Measurements from ENCODE around the gene ESPNL.
A peak's percentile ranks its signal among the peaks of the same experiment; 100 is the strongest.

ESPNL gene

DNA sequence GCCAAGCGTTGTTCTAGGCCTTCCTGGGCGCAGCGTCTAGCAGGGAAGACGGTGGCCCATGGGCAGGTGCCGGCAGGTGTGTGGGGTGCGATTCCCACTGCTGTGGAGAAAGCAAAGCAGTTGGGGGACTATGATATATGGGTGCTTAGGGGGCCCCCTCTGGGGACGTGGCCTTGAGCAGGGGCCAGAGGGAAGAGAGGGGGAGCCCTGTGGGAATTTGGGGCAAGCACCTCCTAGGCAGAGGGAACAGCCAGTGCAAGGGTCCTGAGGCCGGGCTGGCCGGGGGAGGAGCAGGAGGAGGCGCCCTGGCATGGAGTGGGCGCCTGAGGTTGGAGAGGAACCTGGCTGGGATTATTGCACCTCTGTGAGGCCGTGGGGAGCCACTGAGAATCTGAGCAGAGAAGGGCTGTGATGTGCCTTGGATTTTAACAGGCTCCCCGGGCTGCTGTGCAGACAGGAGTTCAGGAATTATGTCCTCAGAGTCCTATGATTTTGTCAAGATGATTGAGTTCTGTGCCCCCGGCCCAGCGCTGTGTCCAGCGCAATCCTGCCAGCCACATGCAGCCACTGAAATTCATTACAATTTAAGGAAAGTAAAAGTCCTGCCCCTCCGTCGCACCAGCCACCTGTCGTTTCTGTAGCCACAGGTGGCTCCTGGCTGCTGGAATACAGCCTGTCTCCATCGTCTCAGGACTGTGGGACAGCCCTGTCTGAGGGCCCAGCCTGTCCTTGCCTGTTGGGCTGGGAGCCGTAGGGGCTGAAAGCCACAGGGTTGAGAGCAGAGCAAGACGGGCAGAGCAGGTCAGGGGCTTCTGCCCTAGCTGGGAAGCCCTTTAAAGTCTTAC, 29.2 kb downstream of the ESPNL start:
- no peak for DNase-seq

DNA sequence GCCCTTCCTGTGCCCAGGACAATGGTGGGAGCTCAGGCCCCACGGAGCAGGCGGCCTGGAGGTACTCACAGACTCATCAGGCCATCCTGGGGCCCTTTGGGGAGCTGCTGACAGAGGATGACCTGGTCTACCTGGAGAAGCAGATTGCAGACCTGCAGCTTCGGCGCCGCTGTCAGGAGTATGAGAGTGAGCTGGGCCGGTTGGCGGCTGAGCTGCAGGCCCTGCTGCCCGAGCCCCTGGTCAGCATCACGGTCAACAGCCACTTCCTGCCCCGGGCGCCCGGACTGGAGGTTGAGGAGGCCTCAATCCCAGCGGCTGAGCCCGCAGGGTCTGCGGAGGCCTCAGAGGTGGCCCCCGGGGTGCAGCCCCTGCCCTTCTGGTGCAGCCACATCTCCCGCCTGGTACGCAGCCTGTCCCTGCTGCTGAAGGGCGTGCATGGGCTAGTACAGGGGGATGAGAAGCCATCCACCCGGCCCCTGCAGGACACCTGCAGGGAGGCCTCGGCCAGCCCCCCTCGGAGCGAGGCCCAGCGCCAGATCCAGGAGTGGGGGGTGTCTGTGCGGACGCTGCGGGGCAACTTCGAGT, 30.1 kb downstream of the ESPNL start:
- no peak for DNase-seq

DNA sequence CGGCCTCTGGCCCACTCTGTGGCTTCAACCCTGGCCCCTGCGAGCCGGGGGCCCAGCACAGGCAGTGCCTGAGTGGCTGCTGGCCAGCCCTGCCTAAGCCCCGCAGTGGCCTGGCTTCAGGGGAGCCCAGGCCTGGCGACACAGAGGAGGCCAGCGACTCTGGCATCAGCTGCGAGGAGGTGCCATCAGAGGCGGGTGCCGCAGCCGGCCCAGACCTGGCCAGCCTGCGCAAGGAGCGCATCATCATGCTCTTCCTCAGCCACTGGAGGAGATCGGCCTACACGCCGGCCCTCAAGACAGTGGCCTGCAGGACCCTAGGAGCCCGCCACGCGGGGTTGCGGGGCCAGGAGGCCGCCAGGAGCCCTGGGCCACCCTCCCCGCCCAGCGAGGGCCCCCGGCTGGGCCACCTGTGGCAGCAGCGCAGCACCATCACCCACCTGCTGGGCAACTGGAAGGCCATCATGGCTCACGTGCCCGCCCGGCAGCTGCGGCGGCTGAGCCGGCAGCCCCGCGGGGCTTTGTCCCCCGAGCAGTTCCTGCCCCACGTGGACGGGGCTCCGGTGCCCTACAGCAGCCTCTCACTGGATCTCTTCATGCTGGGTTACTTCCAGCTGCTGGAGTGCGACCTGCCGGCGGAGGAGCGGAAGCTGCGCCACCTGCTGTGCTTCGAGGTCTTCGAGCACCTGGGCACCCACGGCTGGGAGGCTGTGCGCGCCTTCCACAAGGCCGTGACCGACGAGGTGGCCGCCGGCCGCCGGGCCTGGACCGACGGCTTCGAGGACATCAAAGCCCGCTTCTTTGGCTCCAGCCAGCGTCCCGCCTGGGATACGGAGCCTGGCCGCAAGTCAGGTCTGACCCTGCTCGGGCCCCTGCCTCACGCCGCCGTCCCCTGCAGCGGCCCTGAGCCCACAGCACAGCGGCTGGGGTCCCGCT, 30.8 kb downstream of the ESPNL start:
- no peak for DNase-seq

DNA sequence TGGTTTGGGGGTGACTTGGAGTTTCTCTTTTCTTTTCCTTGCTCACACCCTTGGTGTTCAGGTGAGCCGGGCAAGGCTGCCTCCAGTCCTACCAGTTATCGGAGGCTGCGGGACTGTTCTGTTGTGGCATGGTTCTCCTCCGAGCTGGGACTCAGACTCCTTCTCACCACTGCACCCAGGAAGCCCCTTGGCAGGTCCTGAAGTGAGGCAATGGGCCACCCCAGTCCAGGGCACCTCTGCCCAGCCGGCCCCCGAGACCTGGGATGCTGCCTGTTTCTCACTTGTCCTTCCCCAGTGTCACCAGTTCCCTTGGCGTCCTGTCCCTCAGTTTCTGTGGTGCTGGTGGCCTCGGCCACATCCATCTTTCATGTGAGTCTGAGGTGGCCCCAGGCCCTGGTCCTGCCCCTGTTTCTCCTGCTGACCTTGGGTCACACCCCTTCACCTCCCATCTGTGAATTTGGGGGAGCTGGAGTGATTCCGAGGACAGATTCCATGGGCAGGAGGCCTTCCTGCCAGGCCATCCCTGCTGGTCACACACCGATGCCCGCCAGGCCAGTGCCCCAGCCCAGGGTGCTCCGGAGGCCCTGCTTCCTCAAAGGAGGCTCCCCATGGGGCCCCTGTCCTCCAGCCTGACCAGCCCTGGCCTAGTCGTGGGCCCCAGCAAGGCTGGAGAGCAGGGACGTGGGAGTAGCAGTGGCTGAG, 31.8 kb downstream of the ESPNL start:
- DNase-seq: no peak

DNA sequence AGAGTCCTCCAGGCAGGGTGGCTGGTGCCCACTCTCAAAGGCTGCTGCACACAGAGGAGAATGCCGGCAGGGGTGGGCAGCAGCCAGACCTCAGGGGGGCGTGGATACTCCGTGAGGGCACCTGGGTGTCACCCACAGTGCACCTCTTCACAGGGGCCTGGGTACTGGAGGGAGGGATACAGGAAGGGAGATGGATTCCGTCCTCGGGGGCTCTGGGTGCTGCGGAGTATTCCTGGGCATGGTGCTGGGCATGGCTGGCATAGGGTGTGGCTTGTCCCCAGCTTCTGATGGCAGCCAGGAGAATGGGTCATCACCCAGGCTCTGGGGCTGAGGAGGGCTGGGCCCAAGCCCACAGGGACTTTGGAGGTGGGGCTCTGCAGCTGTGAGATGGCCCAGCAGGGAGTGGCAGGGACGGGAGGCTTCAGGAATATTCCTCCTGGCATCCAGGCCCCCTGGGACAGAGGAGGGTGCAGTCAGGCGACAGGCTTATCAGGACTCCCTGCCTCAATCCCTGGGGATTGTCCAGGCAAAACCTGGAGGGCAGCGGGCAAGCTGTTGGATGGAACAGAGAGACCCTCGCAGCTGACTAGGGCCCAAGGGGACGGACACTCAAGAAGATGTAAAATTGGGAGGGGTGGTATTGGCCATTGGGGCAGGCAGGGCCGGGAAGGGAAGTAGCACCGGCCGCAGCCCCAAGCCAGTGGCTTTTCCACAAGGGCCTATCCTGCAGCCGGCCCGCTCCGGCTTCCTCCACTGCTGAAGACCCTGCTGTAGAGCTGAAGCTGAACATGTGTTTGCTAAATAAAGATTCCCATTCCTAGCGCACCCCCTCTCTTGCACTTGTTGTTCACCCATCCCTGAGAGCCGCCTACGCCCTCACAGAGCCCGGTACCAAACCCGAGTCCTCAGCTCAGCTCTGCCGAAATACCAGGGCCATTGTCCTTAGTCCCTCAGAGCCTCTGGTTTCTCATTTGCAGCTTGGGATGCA, 32.6 kb downstream of the ESPNL start:
- no peak for DNase-seq

DNA sequence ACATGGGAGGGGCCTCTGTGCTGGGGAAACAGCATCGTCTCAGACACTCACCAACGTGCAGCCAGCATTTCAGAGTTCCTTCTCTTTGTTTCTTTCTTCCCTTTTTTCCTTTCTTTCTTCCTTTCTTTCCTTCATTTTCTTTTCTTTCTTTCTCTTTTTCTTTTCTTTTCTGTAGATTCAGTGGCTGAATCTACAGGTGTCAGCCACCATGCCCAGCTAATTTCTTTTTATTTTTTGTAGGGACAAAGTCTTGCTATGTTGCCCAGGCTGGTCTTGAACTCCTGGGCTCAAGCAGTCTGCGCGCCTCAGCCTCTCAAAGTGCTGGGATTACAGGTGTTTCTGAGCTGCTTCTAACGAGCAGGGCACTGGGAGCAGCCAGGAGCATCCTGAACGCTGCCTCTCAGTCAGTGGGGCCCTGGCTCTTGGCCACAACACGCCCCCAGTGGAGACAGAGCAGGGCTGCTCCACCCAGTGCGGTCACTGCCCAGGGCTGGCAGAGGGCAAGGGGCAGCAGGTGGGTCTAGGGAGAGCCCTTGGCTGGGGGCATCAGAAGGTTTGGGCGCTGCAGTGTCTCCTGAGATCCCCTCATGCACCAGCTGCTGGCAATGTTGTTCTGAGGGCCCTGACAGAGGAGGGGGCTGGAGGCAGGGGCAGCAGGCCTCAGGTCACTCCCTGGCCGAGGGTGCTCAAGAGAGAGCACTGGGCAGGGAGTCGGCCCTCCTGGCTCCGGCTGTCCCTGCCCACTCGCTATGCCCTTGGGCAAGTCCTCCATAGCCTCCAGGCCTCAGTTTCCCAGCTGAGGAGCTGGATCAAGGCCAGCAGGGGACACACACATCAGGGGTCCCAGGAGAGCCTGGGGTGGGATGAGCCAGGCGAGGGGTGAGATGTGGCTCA, 33.6 kb downstream of the ESPNL start:
- no peak for DNase-seq

DNA sequence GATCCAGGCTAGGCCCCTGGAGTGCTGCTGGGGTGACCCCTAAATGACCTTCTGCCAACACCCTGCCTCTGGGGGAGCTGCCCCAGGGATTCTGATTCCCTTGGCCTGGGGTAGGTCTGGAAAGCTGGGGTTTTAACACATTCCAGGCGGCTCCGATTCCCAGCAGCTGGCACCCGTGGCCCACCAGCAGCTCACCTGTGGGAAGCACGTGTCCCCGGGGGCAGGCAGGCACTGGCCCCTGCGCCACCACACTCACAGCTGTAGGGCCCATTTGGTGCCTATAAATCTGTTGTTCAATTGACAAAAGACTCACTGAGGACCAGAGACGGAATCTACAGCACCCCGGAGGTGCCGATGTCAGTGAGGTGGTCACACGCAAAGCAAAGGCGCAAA, 34.2 kb downstream of the ESPNL start:
- DNase-seq: no peak

DNA sequence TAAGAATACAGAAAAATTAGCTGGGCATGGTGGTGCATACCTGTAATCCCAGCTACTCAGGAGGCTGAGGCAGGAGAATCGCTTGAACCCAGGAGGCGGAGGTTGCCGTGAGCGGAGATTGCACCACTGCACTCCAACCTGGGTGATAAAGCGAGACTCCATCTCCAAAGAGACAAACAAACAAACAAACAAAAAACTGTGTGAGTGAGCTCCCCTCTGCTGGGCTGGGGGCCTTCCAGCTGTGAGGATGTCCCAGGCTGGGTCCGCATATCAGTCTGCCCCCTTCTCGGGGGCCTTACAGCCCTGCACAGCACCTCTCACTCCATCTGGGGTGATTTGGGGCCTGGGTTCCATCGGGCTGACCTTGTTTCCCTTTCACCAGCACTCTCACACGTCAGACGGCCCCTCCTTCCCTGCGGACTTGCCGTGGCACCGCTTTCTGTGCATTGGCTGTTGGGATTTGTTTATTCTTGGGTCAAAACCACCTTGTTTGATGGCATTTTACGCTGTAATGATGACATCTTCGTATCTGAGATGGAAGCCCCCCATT, 35.5 kb downstream of the ESPNL start:
- no peak for DNase-seq

DNA sequence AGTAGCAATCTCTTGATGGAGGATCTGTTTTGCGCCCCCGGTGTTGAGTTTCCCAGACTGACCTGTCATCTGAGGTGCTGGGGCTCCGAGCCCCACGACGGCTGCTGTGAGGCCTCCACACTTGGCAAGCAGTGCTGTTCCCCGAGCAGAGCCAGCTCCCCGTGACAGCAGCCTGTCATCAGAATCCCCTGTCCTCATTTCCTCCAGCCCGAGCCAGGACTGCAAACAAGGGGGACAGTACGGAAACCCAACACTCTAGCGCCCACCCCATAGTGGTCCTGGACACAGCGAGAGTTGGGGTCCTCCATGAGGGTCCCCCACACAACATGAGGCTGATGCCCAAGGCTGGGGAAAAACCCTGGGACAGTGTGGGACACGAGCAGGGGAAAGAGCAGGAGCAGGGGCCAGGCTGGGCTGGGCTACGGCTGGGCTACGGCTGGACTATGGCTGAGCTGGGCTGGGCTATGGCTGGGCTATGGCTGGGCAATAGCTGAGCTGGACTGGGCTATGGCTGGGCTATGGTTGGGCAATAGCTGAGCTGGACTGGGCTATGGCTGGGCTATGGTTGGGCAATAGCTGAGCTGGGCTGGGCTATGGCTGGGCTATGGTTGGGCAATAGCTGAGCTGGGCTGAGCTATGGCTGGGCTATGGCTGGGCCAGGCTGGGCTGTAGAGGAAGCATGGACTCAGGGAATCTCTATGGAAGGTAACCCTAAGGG, 36.8 kb downstream of the ESPNL start:
- peak; percentile 55 for DNase-seq

DNA sequence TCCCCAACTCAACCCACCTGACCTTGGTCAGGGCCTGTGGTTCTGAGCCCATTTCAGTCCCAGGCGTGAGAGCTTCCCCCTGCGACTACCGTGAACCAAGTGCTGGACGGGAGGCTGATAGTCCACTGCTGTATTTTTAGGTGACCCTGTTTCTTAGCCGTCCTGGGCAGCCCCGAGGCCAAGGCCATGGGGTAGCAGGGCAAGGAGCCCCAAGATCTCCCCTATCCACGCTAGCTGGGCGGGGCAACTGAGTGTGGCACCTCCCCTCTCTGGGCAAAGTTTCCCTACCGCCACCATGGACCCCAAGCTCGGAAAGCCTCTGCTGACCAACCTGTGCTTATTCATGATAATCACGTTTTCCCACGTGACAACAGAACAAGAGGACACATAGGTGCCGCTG, 37.7 kb downstream of the ESPNL start:
- DNase-seq: no peak

DNA sequence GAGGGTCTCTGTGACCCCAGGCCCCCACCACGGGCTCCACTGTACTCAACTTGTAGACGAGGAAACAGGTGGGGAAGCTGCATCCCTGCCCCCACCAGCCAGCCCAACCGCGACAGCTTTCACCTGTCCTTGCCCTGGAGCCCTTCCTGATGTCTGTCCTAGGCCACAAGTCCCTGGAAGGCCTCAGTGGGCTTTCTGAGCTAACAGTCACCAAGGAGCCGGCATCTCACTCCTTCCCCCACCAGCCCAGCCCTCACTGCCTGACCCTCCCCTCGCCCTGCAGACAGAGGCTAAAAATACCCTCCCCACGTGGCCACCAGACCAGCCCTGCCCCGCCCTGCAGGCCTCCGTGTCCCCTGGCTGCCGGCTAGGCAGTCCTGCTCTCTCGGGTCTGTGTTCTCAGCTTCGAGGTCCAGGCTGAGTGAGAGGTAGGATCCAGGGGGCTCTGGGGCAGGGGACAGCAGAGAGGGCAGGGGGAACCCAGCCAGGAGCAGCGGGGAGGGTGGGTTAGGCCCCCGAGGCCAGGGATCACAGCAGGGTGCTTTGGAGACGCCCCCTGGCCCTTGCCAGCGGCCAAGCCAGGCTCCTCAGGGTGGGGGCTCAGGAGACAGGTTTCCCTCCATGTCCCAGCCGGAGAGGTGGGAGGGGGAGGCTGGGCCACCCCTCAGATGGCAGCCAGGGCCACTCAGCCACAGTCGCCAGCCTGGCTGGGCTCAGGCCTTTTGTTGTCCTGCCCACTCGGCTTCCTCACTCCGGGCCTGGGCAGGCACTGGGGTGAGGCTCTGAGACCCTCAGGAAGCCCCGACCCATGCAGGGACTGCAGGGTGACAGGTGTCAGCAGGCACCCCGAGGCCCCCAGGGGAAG, 38.4 kb downstream of the ESPNL start, which contains the start of gene KLHL30:
TSS of gene KLHL30 (plus strand) at position 338 of the 865 bp plus-strand sequence. CDS start 2,087 bp downstream, outside the sequence.
- no peak for DNase-seq

DNA sequence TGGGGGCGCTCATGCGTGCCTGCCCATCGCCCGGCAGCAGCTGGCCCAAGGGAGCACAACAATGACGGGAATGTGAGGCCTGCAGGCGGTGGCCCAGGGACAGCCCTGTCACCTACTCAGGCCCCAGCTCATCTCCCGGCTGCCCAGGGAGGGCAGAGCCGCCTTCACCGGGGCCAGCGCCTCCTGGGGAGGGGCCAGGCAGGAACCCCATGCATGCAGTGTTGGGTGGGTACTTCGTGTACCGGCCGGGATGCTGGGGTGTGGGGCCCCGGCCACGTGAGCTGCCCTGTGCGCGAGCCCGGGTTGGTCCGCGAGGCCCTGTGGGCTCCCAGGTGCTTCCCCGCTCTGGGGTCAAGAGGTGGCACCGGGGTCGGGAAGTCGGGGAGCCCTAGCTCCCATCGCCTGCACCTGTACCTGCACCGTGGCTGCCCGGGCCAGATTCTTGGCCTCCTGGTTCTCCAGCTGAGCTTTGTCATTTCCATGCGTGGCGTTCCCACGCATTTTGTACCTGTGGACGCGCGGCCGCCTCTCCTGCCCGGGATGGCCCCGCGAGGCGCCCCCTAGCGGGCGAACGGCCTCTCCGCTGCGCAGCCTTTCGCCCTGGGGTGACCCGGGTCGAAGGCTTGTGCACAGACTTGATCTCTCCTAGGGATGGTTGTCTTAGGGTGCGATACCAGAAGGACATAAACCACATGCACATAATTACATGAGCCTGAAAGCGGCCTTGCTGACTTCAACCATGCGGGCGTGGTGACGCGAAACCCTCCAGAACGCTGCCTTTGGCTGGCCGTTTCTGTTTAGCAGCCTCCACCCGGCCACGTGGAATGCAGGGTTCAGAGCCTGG, 39.3 kb downstream of the ESPNL start:
- no peak for DNase-seq

DNA sequence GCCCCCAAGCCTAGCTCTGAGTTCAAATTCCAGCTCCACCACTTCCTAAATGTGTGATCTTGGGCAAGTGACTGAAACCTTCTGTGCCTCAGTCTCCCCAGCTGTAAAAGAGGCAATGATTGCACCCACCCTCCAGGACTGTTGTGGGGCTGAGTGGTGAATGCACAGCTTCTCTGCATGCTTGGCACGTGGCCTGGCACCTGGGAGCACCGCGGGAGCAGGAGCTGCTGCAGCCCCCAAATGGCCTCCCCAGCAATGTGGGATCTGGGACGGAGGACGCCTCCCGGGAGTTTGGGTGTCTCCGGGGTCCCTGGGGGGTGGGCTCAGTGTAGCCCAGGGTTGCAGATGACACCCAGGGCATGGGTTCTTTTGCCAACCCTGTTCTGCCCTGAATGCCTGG, 39.9 kb downstream of the ESPNL start:
- no peak for DNase-seq

DNA sequence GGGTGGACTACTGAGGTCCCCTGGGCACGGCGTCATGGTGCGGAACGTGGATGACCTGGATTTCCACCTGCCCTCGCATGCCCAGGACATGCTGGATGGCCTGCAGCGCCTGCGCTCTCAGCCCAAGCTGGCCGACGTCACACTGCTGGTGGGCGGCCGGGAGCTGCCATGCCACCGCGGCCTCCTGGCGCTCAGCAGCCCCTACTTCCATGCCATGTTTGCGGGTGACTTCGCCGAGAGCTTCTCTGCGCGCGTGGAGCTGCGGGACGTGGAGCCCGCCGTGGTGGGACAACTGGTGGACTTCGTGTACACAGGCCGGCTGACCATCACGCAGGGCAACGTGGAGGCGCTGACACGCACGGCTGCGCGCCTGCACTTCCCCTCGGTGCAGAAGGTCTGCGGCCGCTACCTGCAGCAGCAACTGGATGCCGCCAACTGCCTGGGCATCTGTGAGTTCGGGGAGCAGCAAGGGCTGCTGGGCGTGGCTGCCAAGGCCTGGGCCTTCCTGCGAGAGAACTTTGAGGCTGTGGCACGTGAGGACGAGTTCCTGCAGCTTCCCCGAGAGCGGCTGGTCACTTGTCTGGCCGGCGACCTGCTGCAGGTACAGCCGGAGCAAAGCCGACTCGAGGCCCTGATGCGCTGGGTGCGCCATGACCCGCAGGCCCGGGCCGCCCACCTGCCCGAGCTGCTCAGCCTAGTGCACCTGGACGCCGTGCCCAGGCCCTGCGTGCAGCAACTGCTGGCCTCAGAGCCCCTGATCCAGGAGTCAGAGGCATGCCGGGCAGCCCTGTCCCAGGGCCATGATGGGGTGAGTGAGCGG, 40.8 kb downstream of the ESPNL start:
- no peak for DNase-seq

DNA sequence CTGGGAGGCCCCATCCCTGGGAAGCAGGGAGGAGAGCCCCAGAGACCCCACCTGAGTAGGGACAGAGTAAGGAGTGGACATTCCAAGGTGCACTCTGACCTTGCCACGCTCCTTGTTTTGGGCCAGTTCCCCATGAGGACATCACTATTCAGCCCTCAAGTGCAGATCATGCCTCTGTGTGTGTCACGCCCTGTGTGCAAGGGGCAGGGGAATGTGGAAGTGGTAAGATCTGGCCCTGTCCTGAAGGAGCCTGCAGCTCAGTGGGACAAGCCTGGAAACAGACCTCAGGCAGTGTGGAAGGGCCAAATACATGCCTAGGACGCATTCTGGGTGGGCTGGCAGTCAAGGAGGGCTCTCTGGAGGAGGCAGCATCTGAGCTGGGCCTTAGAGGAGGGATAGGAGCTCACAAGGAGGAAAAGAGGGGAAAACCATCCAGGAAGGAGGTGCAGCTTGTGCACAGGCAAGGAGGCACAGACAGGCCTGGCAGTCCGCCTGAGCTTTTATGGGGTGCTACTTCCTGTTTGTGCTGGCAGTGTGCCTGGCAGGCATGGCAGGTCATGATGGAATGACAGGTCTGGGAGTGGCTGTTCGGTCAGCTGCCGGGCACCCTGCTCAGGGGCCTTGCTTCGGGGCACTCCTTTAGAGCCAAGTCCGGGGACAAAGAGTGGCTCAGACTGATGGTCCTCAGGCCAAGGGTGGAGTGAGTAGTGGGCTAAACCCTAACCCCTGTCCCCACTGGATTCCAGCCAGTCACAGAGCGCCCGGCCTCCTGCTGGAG, 41.6 kb downstream of the ESPNL start:
- peak; percentile 43 for DNase-seq
